IMR-90 (cell line): ENCODE measurements around the gene CARMIL1. TPM values are rescaled to one million over a fixed set of nuclear protein-coding genes. Genes with fewer than 3 reads are reported as not detected.

Experiments used
- ATAC-seq: fragments of 200-7000 bp; cut with Tn5 transposase; 2 replicates; pipeline ENCODE4 v1.9.1; 2020; ENCODE audit warnings: low read depth, mild to moderate bottlenecking, moderate library complexity
- BruUV-seq: library from RNA; stranded (reverse); fragments of 400-500 nt; replicated peaks from 2 replicates; lab custom pipeline; 2021; lab: Mats Ljungman, UMichigan
- CTCF ChIA-PET: fragments of 300-600 bp; formaldehyde crosslinking; extraction: SDS; loops from one replicate; lab custom pipeline; 2021; ENCODE audit warnings: antibody characterized with exemption; lab: Yijun Ruan, JAX
- POLR2A ChIA-PET: fragments of 300-600 bp; sonication (Branson Sonifier 250); formaldehyde crosslinking; loops from one replicate; lab custom pipeline; 2022; ENCODE audit warnings: antibody characterized with exemption; ENCODE audit not compliant: unreplicated experiment; lab: Charles Lee
- DNase-seq: peaks from one replicate; pipeline ENCODE4 v3.0.0; 2013
- H2AFZ ChIP-seq: replicated peaks from 2 replicates; pipeline ENCODE3; 2013; ENCODE audit warnings: low read length, mild to moderate bottlenecking; ENCODE audit not compliant: poor library complexity
- H2AK5ac ChIP-seq: 2 replicates; pipeline ENCODE4 v1.6.1; 2013; ENCODE audit warnings: low read depth, low read length, inconsistent platforms
- H2AK9ac ChIP-seq: replicated peaks from 2 replicates; pipeline ENCODE3; 2013; ENCODE audit warnings: mild to moderate bottlenecking, low read depth, low read length, moderate library complexity; ENCODE audit not compliant: poor library complexity
- H2BK120ac ChIP-seq: 2 replicates; pipeline ENCODE4 v1.6.1; 2013; ENCODE audit warnings: low read depth, low read length, inconsistent platforms
- H2BK15ac ChIP-seq: 3 replicates; pipeline ENCODE4 v1.6.1; 2013; ENCODE audit warnings: low read depth, low read length, inconsistent platforms
- H2BK20ac ChIP-seq: 2 replicates; pipeline ENCODE4 v1.6.1; 2013; ENCODE audit warnings: low read depth, mild to moderate bottlenecking, inconsistent platforms, low read length, moderate library complexity
- H2BK5ac ChIP-seq: 2 replicates; pipeline ENCODE4 v1.6.1; 2013; ENCODE audit warnings: mild to moderate bottlenecking, low read depth, low read length, inconsistent platforms; ENCODE audit not compliant: poor library complexity, severe bottlenecking
- H3K14ac ChIP-seq: replicated peaks from 2 replicates; pipeline ENCODE4 v1.6.1; 2013; ENCODE audit warnings: low read depth, low read length, inconsistent platforms
- H3K18ac ChIP-seq: 2 replicates; pipeline ENCODE4 v1.6.1; 2013; ENCODE audit warnings: low read depth, low read length, control low read depth
- H3K23ac ChIP-seq: 2 replicates; pipeline ENCODE4 v1.6.1; 2013; ENCODE audit warnings: low read depth, low read length, inconsistent platforms
- H3K27ac ChIP-seq: 2 replicates; pipeline ENCODE4 v1.5.1; 2013; ENCODE audit warnings: mild to moderate bottlenecking, control low read depth, low read length; ENCODE audit not compliant: insufficient read depth
- H3K27me3 ChIP-seq: 2 replicates; pipeline ENCODE4 v1.6.1; 2013; ENCODE audit warnings: low read length; ENCODE audit not compliant: control insufficient read depth, insufficient read depth
- H3K36me3 ChIP-seq: 2 replicates; pipeline ENCODE4 v1.6.1; 2013; ENCODE audit warnings: low read length, mixed read lengths; ENCODE audit not compliant: control insufficient read depth, insufficient read depth
- H3K4ac ChIP-seq: 2 replicates; pipeline ENCODE4 v1.6.1; 2013; ENCODE audit warnings: low read depth, low read length, inconsistent platforms
- H3K4me1 ChIP-seq: 2 replicates; pipeline ENCODE4 v1.6.1; 2013; ENCODE audit warnings: low read length, mixed read lengths; ENCODE audit not compliant: control insufficient read depth, insufficient read depth
- H3K4me2 ChIP-seq: 2 replicates; pipeline ENCODE4 v1.6.1; 2013; ENCODE audit warnings: low read depth, mild to moderate bottlenecking, control low read depth, low read length, moderate library complexity
- H3K4me3 ChIP-seq: 2 replicates; pipeline ENCODE4 v1.5.1; 2013; ENCODE audit warnings: low read depth, mild to moderate bottlenecking, control low read depth, low read length, moderate library complexity; ENCODE audit not compliant: insufficient read depth
- H3K56ac ChIP-seq: 2 replicates; pipeline ENCODE4 v1.6.1; 2013; ENCODE audit warnings: low read length, inconsistent platforms; ENCODE audit not compliant: insufficient read depth; ENCODE audit errors: extremely low read depth
- H3K79me1 ChIP-seq, 2 experiments: 2 replicates each; pipeline ENCODE4 v1.6.1; 2013; ENCODE audit warnings: low read length in 2 of 2, inconsistent platforms in 1 of 2, low read depth in 1 of 2
- H3K9ac ChIP-seq: 2 replicates; pipeline ENCODE4 v1.6.1; 2013; ENCODE audit warnings: low read depth, low read length, control low read depth
- H3K9me1 ChIP-seq: 2 replicates; pipeline ENCODE4 v1.6.1; 2013; ENCODE audit warnings: low read length, inconsistent platforms; ENCODE audit not compliant: insufficient read depth
- H3K9me3 ChIP-seq: 2 replicates; pipeline ENCODE4 v1.6.1; 2013; ENCODE audit warnings: low read length; ENCODE audit not compliant: control insufficient read depth, insufficient read depth
- H4K20me1 ChIP-seq: 2 replicates; pipeline ENCODE4 v1.6.1; 2013; ENCODE audit warnings: low read length, inconsistent platforms; ENCODE audit not compliant: insufficient read depth
- H4K5ac ChIP-seq: 2 replicates; pipeline ENCODE4 v1.6.1; 2013; ENCODE audit warnings: mild to moderate bottlenecking, low read depth, low read length, control low read depth
- H4K8ac ChIP-seq, 2 experiments: 2 replicates each; pipeline ENCODE4 v1.6.1; 2013; ENCODE audit warnings: low read depth in 2 of 2, low read length in 2 of 2, control low read depth in 1 of 2, inconsistent platforms in 1 of 2
- H4K91ac ChIP-seq: 2 replicates; pipeline ENCODE4 v1.6.1; 2013; ENCODE audit warnings: low read depth, low read length, inconsistent platforms; ENCODE audit not compliant: insufficient read depth
- CHD1 ChIP-seq: IDR thresholded peaks from 2 replicates; pipeline ENCODE4 v1.6.1; 2012; ENCODE audit warnings: low read depth, low read length, improper control_type of control experiment
- MAZ ChIP-seq: IDR thresholded peaks from 2 replicates; pipeline ENCODE4 v1.6.1; 2012; ENCODE audit warnings: low read depth, mild to moderate bottlenecking, low read length, improper control_type of control experiment, moderate library complexity, borderline replicate concordance
- RFX5 ChIP-seq: IDR thresholded peaks from 2 replicates; pipeline ENCODE4 v1.8.0; 2012; ENCODE audit warnings: low read depth, mild to moderate bottlenecking, low read length, moderate library complexity
- USF2 ChIP-seq: fragments of 150-350 bp; IDR thresholded peaks from 2 replicates; pipeline ENCODE4 v1.6.1; 2017; ENCODE audit warnings: mild to moderate bottlenecking, antibody characterized with exemption, low read length, low read depth
- WGBS, 2 experiments: methylation state at CpG; one replicate each; pipeline versions ENCODE4 v1.1.5 to v1.1.7; 2013; ENCODE audit warnings: missing lambda C conversion rate in 2 of 2; ENCODE audit not compliant: insufficient read length in 1 of 2; ENCODE audit errors: extremely low coverage in 2 of 2; 5-methylcytosine and 5-hydroxymethylcytosine counted together
- dilution Hi-C: fragments of 300-500 bp; cut with HindIII; formaldehyde crosslinking; loops from one replicate; pipeline ENCODE4 v1.14.3; 2018; ENCODE audit warnings: low sequenced_read_pairs; ENCODE audit not compliant: unreplicated experiment
- in situ Hi-C: fragments of 300-500 bp; cut with MboI; formaldehyde crosslinking; loops from 3 replicates; pipeline ENCODE4 v1.14.3; 2019; ENCODE audit warnings: low sequenced_read_pairs, inconsistent platforms, mixed read lengths
- intact Hi-C: fragments of 100-400 bp; cut with micrococcal nuclease; formaldehyde crosslinking; loops from 2 replicates; pipeline ENCODE4 v1.10.0; 2022
- polyA plus RNA-seq, 3 experiments: library from polyadenylated mRNA; depleted of rRNA; stranded (reverse); fragments of >200 nt; gene quantifications; 2 replicates each; pipeline ENCODE4 v1.2.3, GENCODE V29; 2012; ENCODE audit warnings: low replicate concordance in 1 of 3
- total RNA-seq: library from RNA; depleted of rRNA; stranded (reverse); fragments of >200 nt; gene quantifications from 2 replicates; pipeline ENCODE4 v1.2.3, GENCODE V29; 2012

Gene CARMIL1
- total and polyA plus RNA-seq, 2 of the 4 experiments (the other 2 are of a cell fraction) = 1.3 to 2.9 TPM

- Histone ChIP-seq H3K79me1 (no peaks in the 10 kb centered on the region; a peak in 1 of 4 replicates), H3K9ac (no peak overlapping the region), H3K14ac (no peak overlapping the region), H3K4me1 (no peaks in the 10 kb centered on the region), H2BK15ac (no peak overlapping the region), H2AFZ (no peak overlapping the region), H3K9me1 (no peaks in the 10 kb centered on the region), H2BK20ac (no peak overlapping the region), H3K4me3 (no peak overlapping the region), H2AK5ac (no peak overlapping the region), H3K9me3 (no peaks in the 10 kb centered on the region), H3K36me3 (no peaks in the 10 kb centered on the region), H3K27ac (no peak overlapping the region), H2BK5ac (no peak overlapping the region), H3K4ac (no peak overlapping the region), H2BK120ac (no peak overlapping the region), H3K27me3 (no peaks in the 10 kb centered on the region), H4K8ac (no peak overlapping the region), H4K20me1 (no peaks in the 10 kb centered on the region), H3K18ac (no peak overlapping the region), H2AK9ac (no peak overlapping the region), H3K23ac (no peak overlapping the region), H4K5ac (no peak overlapping the region), H3K56ac (no peak overlapping the region), H4K91ac (no peak overlapping the region), H3K4me2 (no peak overlapping the region)
- TF ChIP-seq USF2 (no peak), MAZ (no peak), RFX5 (no peak), CHD1 (no peak)
- intact Hi-C loops = no loop called here
- no peak for DNase-seq
- in situ Hi-C loops = no loop called here
- CTCF ChIA-PET = no interaction called here
- POLR2A ChIA-PET = no interaction called here
- dilution Hi-C loops = no loop called here
- ATAC-seq = no peak
- no CpG with 5 or more reads among the region's 1 CpG for WGBS, 2 experiments
- no TSS peak for BruUV-seq
Observed at GRCh38 chr6:25405442-25405841, 126.3 kb downstream of the CARMIL1 start.
